B cell (primary cell): ENCODE results near the gene DTD1. TPM values are rescaled to one million over a fixed set of nuclear protein-coding genes. Genes with fewer than 3 reads are reported as not detected.

Source experiments
- ATAC-seq: fragments of 200-7000 bp; cut with Tn5 transposase; one replicate; pipeline ENCODE4 v1.10.0; 2021; ENCODE audit warnings: low read depth, mild to moderate bottlenecking, moderate number of reproducible peaks, moderate library complexity
- CTCF ChIA-PET: fragments of 350-600 bp; sonication (Branson Sonifier 250); formaldehyde crosslinking; loops from one replicate; lab custom pipeline; 2021; ENCODE audit warnings: antibody characterized with exemption, inconsistent platforms; lab: Charles Lee
- POLR2A ChIA-PET: fragments of 350-600 bp; sonication (Branson Sonifier 250); formaldehyde crosslinking; loops from one replicate; lab custom pipeline; 2021; ENCODE audit warnings: antibody characterized with exemption; lab: Charles Lee
- DNase-seq: peaks from one replicate; pipeline ENCODE4 v3.0.0; 2013
- H2AFZ ChIP-seq: 2 replicates; pipeline ENCODE4 v1.6.1; 2012; ENCODE audit warnings: mild to moderate bottlenecking, low read depth, low read length; ENCODE audit not compliant: insufficient read depth, poor library complexity, severe bottlenecking
- H3K27ac ChIP-seq, 2 donors: 1 replicate in 1 of 2; 2 replicates in 1 of 2; pipeline ENCODE4 v1.5.1; 2012 to 2013; ENCODE audit warnings: low read length in 2 of 2, mild to moderate bottlenecking in 2 of 2, moderate library complexity in 1 of 2
- H3K27me3 ChIP-seq, 4 experiments: fragments of 200-600 bp in 1 of 4; sonication (generic) in 1 of 4; replicated peaks in 1 of 4; 1 replicate in 2 of 4; 2 replicates in 2 of 4; pipeline versions ENCODE4 v1.6.1 to v1.7.0; 2013 to 2016; ENCODE audit warnings: low read length in 3 of 4, mild to moderate bottlenecking in 2 of 4, mixed read lengths in 1 of 4, moderate library complexity in 1 of 4; ENCODE audit not compliant: insufficient read depth in 4 of 4, control insufficient read depth in 3 of 4; ENCODE audit errors: control extremely low read depth in 1 of 4
- H3K36me3 ChIP-seq, 2 experiments: replicated peaks in 1 of 2; 1 replicate in 1 of 2; 2 replicates in 1 of 2; pipeline versions ENCODE4 v1.6.1 to v1.7.1; 2013; ENCODE audit warnings: low read length in 1 of 2; ENCODE audit not compliant: insufficient read depth in 2 of 2, control insufficient read depth in 1 of 2; ENCODE audit errors: control extremely low read depth in 1 of 2, extremely low read depth in 1 of 2
- H3K4me1 ChIP-seq, 2 donors: fragments of 200-600 bp in 1 of 2; sonication (generic) in 1 of 2; 1 replicate in 1 of 2; 2 replicates in 1 of 2; pipeline versions ENCODE4 v1.5.1 to v1.6.1; 2013 to 2017; ENCODE audit warnings: low read length in 2 of 2; ENCODE audit not compliant: control insufficient read depth in 2 of 2, insufficient read depth in 2 of 2
- H3K4me2 ChIP-seq: replicated peaks from 2 replicates; pipeline ENCODE3; 2012; ENCODE audit warnings: mild to moderate bottlenecking, low read depth, low read length; ENCODE audit not compliant: poor library complexity, severe bottlenecking
- H3K4me3 ChIP-seq, 5 experiments: fragments of 200-600 bp in 1 of 5; sonication (generic) in 1 of 5; 1 replicate in 3 of 5; 2 replicates in 2 of 5; pipeline versions ENCODE4 v1.5.1 to v1.7.0; 2011 to 2016; ENCODE audit warnings: low read length in 4 of 5, mild to moderate bottlenecking in 4 of 5, low read depth in 2 of 5, control low read depth in 1 of 5, moderate library complexity in 1 of 5; ENCODE audit not compliant: insufficient read depth in 1 of 5; ENCODE audit errors: control extremely low read depth in 1 of 5, extremely low read depth in 1 of 5
- H3K79me2 ChIP-seq: fragments of 200-600 bp; sonication (generic); one replicate; pipeline ENCODE4 v1.6.0; 2016; ENCODE audit warnings: low read length; ENCODE audit not compliant: control insufficient read depth, insufficient read depth
- H3K9ac ChIP-seq: fragments of 200-600 bp; sonication (generic); 2 replicates; pipeline ENCODE4 v1.6.1; 2017; ENCODE audit warnings: mild to moderate bottlenecking, low read length, moderate library complexity
- H3K9me3 ChIP-seq, 3 donors: one replicate each; pipeline versions ENCODE4 v1.6.1 to v1.7.1; 2013; ENCODE audit warnings: low read length in 2 of 3; ENCODE audit not compliant: control insufficient read depth in 2 of 3, insufficient read depth in 1 of 3; ENCODE audit errors: control extremely low read depth in 1 of 3
- H4K20me1 ChIP-seq: 2 replicates; pipeline ENCODE4 v1.6.0; 2012; ENCODE audit warnings: mild to moderate bottlenecking, low read length; ENCODE audit not compliant: insufficient read depth, control insufficient read depth, poor library complexity, severe bottlenecking
- H3K27ac Mint-ChIP-seq: one replicate; pipeline ENCODE4 v1.8.0; 2021; ENCODE audit warnings: mixed read lengths
- H3K27me3 Mint-ChIP-seq: one replicate; pipeline ENCODE4 v1.8.0; 2021; ENCODE audit warnings: mixed read lengths
- H3K4me1 Mint-ChIP-seq: one replicate; pipeline ENCODE4 v1.8.0; 2021; ENCODE audit warnings: mixed read lengths
- H3K4me3 Mint-ChIP-seq: one replicate; pipeline ENCODE4 v1.8.0; 2021; ENCODE audit warnings: mixed read lengths
- H3K9me3 Mint-ChIP-seq: one replicate; pipeline ENCODE4 v1.8.0; 2022; ENCODE audit warnings: mixed read lengths; ENCODE audit not compliant: insufficient read depth
- CTCF ChIP-seq: fragments of 200-600 bp; IDR thresholded peaks from one replicate; pipeline ENCODE4 v1.8.0; 2022; ENCODE audit warnings: antibody characterized with exemption, mild to moderate bottlenecking
- EZH2 ChIP-seq: IDR thresholded peaks from 2 replicates; pipeline ENCODE4 v1.6.1; 2012; ENCODE audit warnings: borderline replicate concordance, low read depth, mild to moderate bottlenecking, moderate library complexity, low read length; ENCODE audit not compliant: insufficient read depth, poor library complexity, severe bottlenecking
- WGBS: methylation state at CpG from one replicate; pipeline ENCODE4 v1.1.5; 2013; ENCODE audit warnings: missing lambda C conversion rate; ENCODE audit not compliant: insufficient coverage; 5-methylcytosine and 5-hydroxymethylcytosine counted together
- intact Hi-C: fragments of 100-400 bp; cut with micrococcal nuclease; formaldehyde crosslinking; loops from one replicate; pipeline ENCODE4 v1.10.0; 2022
- polyA plus RNA-seq: library from polyadenylated mRNA; depleted of rRNA; stranded (reverse); fragments of >200 nt; gene quantifications from 2 replicates; pipeline ENCODE4 v1.2.3, GENCODE V29; 2012
- total RNA-seq, 2 donors: library from RNA; stranded (reverse); fragments of 120-200 nt in 1 of 2; gene quantifications; 1 replicate in 1 of 2; 2 replicates in 1 of 2; pipeline versions ENCODE4 v1.2.3 to v1.2.4, GENCODE V29; 2013 to 2022

Gene DTD1
- total and polyA plus RNA-seq, 2 donors (not counting 1 experiment from before 2014, with no cell fraction given), result 18.7 to 20.4 TPM

DNA sequence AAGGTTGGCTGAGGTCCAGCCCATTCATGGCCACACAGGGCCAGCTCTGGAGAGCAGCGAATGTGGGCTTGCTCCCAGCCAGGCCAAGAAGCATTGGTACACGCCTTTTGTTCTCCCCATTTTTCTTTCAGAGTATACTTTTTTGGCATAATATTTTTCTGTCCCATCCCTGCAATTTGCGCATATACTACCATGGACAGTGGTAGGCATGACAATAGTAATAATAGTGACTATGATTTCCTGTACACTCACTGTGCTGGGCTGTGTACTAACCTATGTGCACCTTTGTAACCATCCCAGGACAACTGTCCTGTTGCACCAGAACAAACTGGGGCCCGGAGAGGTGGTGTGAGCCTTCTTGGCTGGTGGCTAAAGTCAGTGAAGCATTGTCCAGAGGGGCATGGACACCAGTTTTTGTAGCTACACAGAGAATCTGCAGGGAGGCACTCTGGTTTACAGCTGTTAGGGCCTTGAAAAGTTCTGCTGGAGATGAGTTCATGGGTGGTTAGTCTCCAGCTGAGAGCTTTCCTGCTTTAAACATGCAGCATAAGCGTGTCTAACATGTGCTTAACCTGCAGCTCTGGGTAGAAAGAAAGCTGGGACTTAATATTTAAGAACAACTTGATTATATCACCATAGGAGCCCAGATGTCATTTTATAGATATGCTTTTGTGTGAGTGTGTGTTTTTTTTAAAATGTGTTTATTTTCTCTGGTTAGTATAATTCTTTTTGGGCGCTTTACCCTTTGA is 38.2 kb downstream of the DTD1 start:
- no peak overlapping the region for H3K27ac ChIP-seq
- H3K27me3 ChIP-seq, result no peaks in the 10 kb centered on the region
- no peak overlapping the region for H3K27ac Mint-ChIP-seq
- TF ChIP-seq CTCF (no peak), EZH2 (no peak)
- H3K36me3 ChIP-seq, result peaks cover 0 to 16% of the 10 kb centered on the region in 2 experiments
- H3K4me3 Mint-ChIP-seq, result no peak overlapping the region
- no peaks in the 10 kb centered on the region for H3K4me1 ChIP-seq
- ChIA-PET POLR2A (no interaction called here), CTCF (interaction anchor here (0.8 kb wide), 1 partner anchor 430 kb away, joined by 3 read pairs; no protein-coding TSS in a partner anchor)
- ATAC-seq (no peak), DNase-seq (no peak)
- no peak overlapping the region for H2AFZ ChIP-seq
- H3K9ac ChIP-seq, result no peak overlapping the region
- no peaks in the 10 kb centered on the region for H3K4me1 Mint-ChIP-seq
- no peaks in the 10 kb centered on the region for H3K9me3 Mint-ChIP-seq
- H3K27me3 Mint-ChIP-seq, result no peaks in the 10 kb centered on the region
- H4K20me1 ChIP-seq, result no peaks in the 10 kb centered on the region
- peaks cover 3% of the 10 kb centered on the region for H3K79me2 ChIP-seq
- no peak overlapping the region for H3K4me3 ChIP-seq
- no peak overlapping the region for H3K4me2 ChIP-seq
- intact Hi-C loops, result no loop called here
- no peaks in the 10 kb centered on the region for H3K9me3 ChIP-seq
- 93% methylated on average over 2 of the region's 6 CpGs for WGBS

DNA sequence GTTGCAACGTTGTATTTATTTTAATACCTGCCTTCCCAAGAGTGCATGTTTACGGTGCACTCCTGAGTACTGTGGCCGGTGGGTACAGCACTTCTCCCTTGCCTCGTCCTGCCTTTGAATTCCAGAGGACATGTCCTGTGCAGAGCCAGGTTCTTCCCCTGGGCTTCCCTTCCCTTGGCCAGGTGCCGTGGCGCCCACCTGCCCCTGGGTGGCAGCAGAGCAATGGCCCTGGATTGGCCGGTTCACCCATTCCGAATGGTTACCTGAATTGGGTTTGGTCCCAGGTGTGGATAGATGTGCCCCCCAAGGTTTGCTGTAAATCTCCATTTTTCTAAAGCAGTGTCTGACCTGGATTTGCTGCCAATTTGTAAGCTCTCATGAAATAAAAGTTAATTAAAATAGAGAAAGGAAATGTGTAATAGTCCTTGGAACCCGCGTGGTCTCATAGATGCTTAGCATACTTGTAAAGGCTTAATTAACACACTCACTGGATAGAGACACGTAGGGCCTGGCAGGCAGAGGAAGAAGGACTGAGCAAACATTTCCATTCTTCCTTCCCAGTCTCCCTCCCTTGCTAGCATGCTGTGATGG is 40.6 kb downstream of the DTD1 start:
- no peak for ATAC-seq
- H3K27ac Mint-ChIP-seq, result no peak overlapping the region
- Histone ChIP-seq H4K20me1 (no peaks in the 10 kb centered on the region), H3K4me1 (no peaks in the 10 kb centered on the region), H3K79me2 (peaks cover 3% of the 10 kb centered on the region), H3K4me2 (no peak overlapping the region), H3K9ac (no peak overlapping the region), H3K27ac (no peak overlapping the region), H3K36me3 (peaks cover 0 to 16% of the 10 kb centered on the region in 2 experiments), H3K9me3 (no peaks in the 10 kb centered on the region), H2AFZ (no peak overlapping the region), H3K4me3 (no peak overlapping the region), H3K27me3 (no peaks in the 10 kb centered on the region)
- POLR2A ChIA-PET, result no interaction called here
- intact Hi-C loops, result no loop called here
- CTCF ChIA-PET, result no interaction called here
- no peaks in the 10 kb centered on the region for H3K4me1 Mint-ChIP-seq
- DNase-seq, result peak; percentile 18
- TF ChIP-seq CTCF (peak; percentile 44), EZH2 (no peak)
- H3K27me3 Mint-ChIP-seq, result no peaks in the 10 kb centered on the region
- H3K4me3 Mint-ChIP-seq, result no peak overlapping the region
- no peaks in the 10 kb centered on the region for H3K9me3 Mint-ChIP-seq
- WGBS, result 91% methylated on average over 9 of the region's 11 CpGs
